ENCODE measurements around the gene RABGAP1.

The RABGAP1 gene

GRCh38 chr9:123080444-123080843 lies 139.6 kb downstream of the RABGAP1 start:
- Histone ChIP-seq H3K36me3 (ENCODE audit: insufficient read depth, low read length) (peaks cover 77% of the 10 kb centered on the region), H3K9ac (ENCODE audit: insufficient read length) (no peak overlapping the region), H3K9me3 (ENCODE audit: low read depth, low read length) (no peaks in the 10 kb centered on the region), H3K4me3 (no peak overlapping the region), H3K27ac (peak overlapping the region; percentile 2; the same call in 1 of the 2 replicates)
- TF ChIP-seq POLR2AphosphoS5 (IDR thresholded peaks at IDR 0.05; ENCODE audit: borderline replicate concordance, low read depth, low read length) (no peak), FOXP2 (optimal IDR thresholded peaks at IDR 0.05; ENCODE audit: control extremely low read depth, extremely low read length, insufficient read depth) (no peak), EZH2 (IDR thresholded peaks at IDR 0.05) (no peak)
- DNase-seq (ENCODE audit: low read depth, low spot score) = no peak

GRCh38 chr9:123081824-123082223 lies 141.0 kb downstream of the RABGAP1 start:
- Histone ChIP-seq H3K4me3 (no peak overlapping the region), H3K27ac (peak overlapping the region; percentile 60), H3K9me3 (ENCODE audit: low read depth, low read length) (no peaks in the 10 kb centered on the region), H3K36me3 (ENCODE audit: insufficient read depth, low read length) (peaks cover 85% of the 10 kb centered on the region), H3K9ac (ENCODE audit: insufficient read length) (peak overlapping the region; percentile 58)
- TF ChIP-seq FOXP2 (optimal IDR thresholded peaks at IDR 0.05; ENCODE audit: control extremely low read depth, extremely low read length, insufficient read depth) = no peak
- no peak for TF ChIP-seq EZH2 (IDR thresholded peaks at IDR 0.05)
- no peak for TF ChIP-seq POLR2AphosphoS5 (IDR thresholded peaks at IDR 0.05; ENCODE audit: borderline replicate concordance, low read depth, low read length)
- DNase-seq (ENCODE audit: low read depth, low spot score) = peak; percentile 50

GRCh38 chr9:123083680-123084079 lies 142.9 kb downstream of the RABGAP1 start:
- peak overlapping the region; percentile 33; the same call in 1 of the 2 replicates for H3K27ac ChIP-seq
- H3K36me3 ChIP-seq (ENCODE audit: insufficient read depth, low read length) = peaks cover 87% of the 10 kb centered on the region
- no peak for TF ChIP-seq POLR2AphosphoS5 (IDR thresholded peaks at IDR 0.05; ENCODE audit: borderline replicate concordance, low read depth, low read length)
- H3K4me3 ChIP-seq = no peak overlapping the region
- H3K9me3 ChIP-seq (ENCODE audit: low read depth, low read length) = no peaks in the 10 kb centered on the region
- no peak for DNase-seq (ENCODE audit: low read depth, low spot score)
- H3K9ac ChIP-seq (ENCODE audit: insufficient read length) = peak overlapping the region; percentile 38

GRCh38 chr9:123084256-123084655 lies 143.4 kb downstream of the RABGAP1 start:
- Histone ChIP-seq H3K9me3 (ENCODE audit: low read depth, low read length) (no peaks in the 10 kb centered on the region), H3K9ac (ENCODE audit: insufficient read length) (no peak overlapping the region), H3K27ac (peak overlapping the region; percentile 33; the same call in 1 of the 2 replicates), H3K4me3 (no peak overlapping the region), H3K36me3 (ENCODE audit: insufficient read depth, low read length) (peaks cover 86% of the 10 kb centered on the region)
- no peak for DNase-seq (ENCODE audit: low read depth, low spot score)
- TF ChIP-seq POLR2AphosphoS5 (IDR thresholded peaks at IDR 0.05; ENCODE audit: borderline replicate concordance, low read depth, low read length) (no peak), EZH2 (IDR thresholded peaks at IDR 0.05) (no peak), FOXP2 (optimal IDR thresholded peaks at IDR 0.05; ENCODE audit: control extremely low read depth, extremely low read length, insufficient read depth) (no peak)

- Histone ChIP-seq H3K4me3 (no peak overlapping the region), H3K9ac (ENCODE audit: insufficient read length) (no peak overlapping the region), H3K36me3 (ENCODE audit: insufficient read depth, low read length) (peaks cover 87% of the 10 kb centered on the region), H3K27ac (no peak overlapping the region), H3K9me3 (ENCODE audit: low read depth, low read length) (no peaks in the 10 kb centered on the region)
- DNase-seq (ENCODE audit: low read depth, low spot score) = no peak
- TF ChIP-seq POLR2AphosphoS5 (IDR thresholded peaks at IDR 0.05; ENCODE audit: borderline replicate concordance, low read depth, low read length) (no peak), EZH2 (IDR thresholded peaks at IDR 0.05) (no peak)
These were observed 145.1 kb downstream of the RABGAP1 start for GRCh38 chr9:123085916-123086315.

GRCh38 chr9:123087359-123087888 lies 146.6 kb downstream of the RABGAP1 start:
- Histone ChIP-seq H3K9ac (ENCODE audit: insufficient read length) (no peak overlapping the region), H3K9me3 (ENCODE audit: low read depth, low read length) (no peaks in the 10 kb centered on the region), H3K36me3 (ENCODE audit: insufficient read depth, low read length) (peaks cover 93% of the 10 kb centered on the region), H3K27ac (no peak overlapping the region), H3K4me3 (no peak overlapping the region)
- TF ChIP-seq POLR2AphosphoS5 (IDR thresholded peaks at IDR 0.05; ENCODE audit: borderline replicate concordance, low read depth, low read length) (no peak), EZH2 (IDR thresholded peaks at IDR 0.05) (no peak), FOXP2 (optimal IDR thresholded peaks at IDR 0.05; ENCODE audit: control extremely low read depth, extremely low read length, insufficient read depth) (no peak)
- no peak for DNase-seq (ENCODE audit: low read depth, low spot score)

- Histone ChIP-seq H3K4me3 (no peak overlapping the region), H3K9me3 (ENCODE audit: low read depth, low read length) (no peaks in the 10 kb centered on the region), H3K36me3 (ENCODE audit: insufficient read depth, low read length) (peaks cover 93% of the 10 kb centered on the region), H3K9ac (ENCODE audit: insufficient read length) (no peak overlapping the region), H3K27ac (no peak overlapping the region)
- no peak for DNase-seq (ENCODE audit: low read depth, low spot score)
- TF ChIP-seq POLR2AphosphoS5 (IDR thresholded peaks at IDR 0.05; ENCODE audit: borderline replicate concordance, low read depth, low read length) = no peak
- no peak for TF ChIP-seq EZH2 (IDR thresholded peaks at IDR 0.05)
- no peak for TF ChIP-seq FOXP2 (optimal IDR thresholded peaks at IDR 0.05; ENCODE audit: control extremely low read depth, extremely low read length, insufficient read depth)
These were observed 148.2 kb downstream of the RABGAP1 start for GRCh38 chr9:123089040-123089439.

- no peak overlapping the region for H3K9ac ChIP-seq (ENCODE audit: insufficient read length)
- no peak overlapping the region for H3K4me3 ChIP-seq
- peaks cover 88% of the 10 kb centered on the region for H3K36me3 ChIP-seq (ENCODE audit: insufficient read depth, low read length)
- H3K27ac ChIP-seq = peak overlapping the region; percentile 58
- no peak for TF ChIP-seq EZH2 (IDR thresholded peaks at IDR 0.05)
- TF ChIP-seq FOXP2 (optimal IDR thresholded peaks at IDR 0.05; ENCODE audit: control extremely low read depth, extremely low read length, insufficient read depth) = no peak
- TF ChIP-seq POLR2AphosphoS5 (IDR thresholded peaks at IDR 0.05; ENCODE audit: borderline replicate concordance, low read depth, low read length) = no peak
- DNase-seq (ENCODE audit: low read depth, low spot score) = no peak
- H3K9me3 ChIP-seq (ENCODE audit: low read depth, low read length) = no peaks in the 10 kb centered on the region
These were observed 149.0 kb downstream of the RABGAP1 start for GRCh38 chr9:123089790-123090189.
